HEK293T (cell line): Measurements from ENCODE around the gene TNS3.

Experiments used
- CTCF ChIA-PET: fragments of 350-600 bp; formaldehyde crosslinking; extraction: SDS; loops from one replicate; lab custom pipeline; 2021; ENCODE audit warnings: antibody characterized with exemption, inconsistent platforms; lab: Yijun Ruan, JAX
- POLR2A ChIA-PET: fragments of 350-600 bp; formaldehyde crosslinking; extraction: SDS; loops from one replicate; lab custom pipeline; 2020; ENCODE audit warnings: antibody characterized with exemption, inconsistent platforms; lab: Yijun Ruan, JAX
- DNase-seq: peaks from one replicate; pipeline ENCODE4 v3.0.0; 2012; ENCODE audit warnings: mixed read lengths; ENCODE audit errors: extremely low spot score
- ARNT ChIP-seq: fragments of 450-650 bp; IDR thresholded peaks from 2 replicates; pipeline ENCODE4 v1.6.1; 2017; ENCODE audit warnings: mild to moderate bottlenecking
- BHLHE40 ChIP-seq: fragments of 450-650 bp; IDR thresholded peaks from 2 replicates; pipeline ENCODE4 v1.6.1; 2016; ENCODE audit warnings: mild to moderate bottlenecking, moderate library complexity, borderline replicate concordance
- CTBP1 ChIP-seq: fragments of 450-650 bp; IDR thresholded peaks from 2 replicates; pipeline ENCODE4 v1.6.1; 2016; ENCODE audit warnings: borderline replicate concordance
- ELF4 ChIP-seq: fragments of 450-650 bp; IDR thresholded peaks from 2 replicates; pipeline ENCODE4 v1.6.1; 2017; ENCODE audit warnings: antibody characterized with exemption
- FOXA1 ChIP-seq: fragments of 450-650 bp; IDR thresholded peaks from 2 replicates; pipeline ENCODE4 v1.6.1; 2016; ENCODE audit warnings: mild to moderate bottlenecking
- FOXK2 ChIP-seq: fragments of 450-650 bp; IDR thresholded peaks from 2 replicates; pipeline ENCODE4 v1.6.1; 2016; ENCODE audit warnings: mild to moderate bottlenecking
- FOXM1 ChIP-seq: fragments of 450-650 bp; IDR thresholded peaks from 2 replicates; pipeline ENCODE4 v1.6.1; 2017; ENCODE audit warnings: mild to moderate bottlenecking, borderline replicate concordance
- HDGF ChIP-seq: fragments of 450-650 bp; IDR thresholded peaks from 2 replicates; pipeline ENCODE4 v1.6.1; 2017; ENCODE audit warnings: antibody characterized with exemption, borderline replicate concordance
- L3MBTL2 ChIP-seq: fragments of 450-650 bp; conservative IDR thresholded peaks from 2 replicates; pipeline ENCODE4 v1.6.1; 2016; ENCODE audit warnings: mild to moderate bottlenecking
- LEF1 ChIP-seq: fragments of 450-650 bp; IDR thresholded peaks from 2 replicates; pipeline ENCODE4 v1.6.1; 2017; ENCODE audit warnings: mild to moderate bottlenecking, borderline replicate concordance
- NFRKB ChIP-seq: fragments of 450-650 bp; IDR thresholded peaks from 2 replicates; pipeline ENCODE4 v1.6.1; 2016; ENCODE audit warnings: mild to moderate bottlenecking, moderate library complexity
- PKNOX1 ChIP-seq: fragments of 450-650 bp; IDR thresholded peaks from 2 replicates; pipeline ENCODE4 v1.6.1; 2016
- SP1 ChIP-seq: fragments of 450-650 bp; IDR thresholded peaks from 2 replicates; pipeline ENCODE4 v1.6.1; 2017
- SUZ12 ChIP-seq: fragments of 450-650 bp; IDR thresholded peaks from 2 replicates; pipeline ENCODE4 v1.6.1; 2016; ENCODE audit warnings: mild to moderate bottlenecking
- TARDBP ChIP-seq: fragments of 450-650 bp; IDR thresholded peaks from 2 replicates; pipeline ENCODE4 v1.6.1; 2016
- ZNF384 ChIP-seq: fragments of 450-650 bp; IDR thresholded peaks from 2 replicates; pipeline ENCODE4 v1.6.1; 2016

Gene TNS3

GRCh38 chr7:47422611-47423010 is 159.3 kb downstream of the TNS3 start:
- CTCF ChIA-PET: no interaction called here
- POLR2A ChIA-PET: no interaction called here
- no peak for DNase-seq
- no peak for TF ChIP-seq L3MBTL2
- TF ChIP-seq ELF4: no peak
- TF ChIP-seq SUZ12: no peak
- no peak for TF ChIP-seq FOXM1
- no peak for TF ChIP-seq CTBP1
- TF ChIP-seq PKNOX1: no peak
- TF ChIP-seq FOXK2: no peak

GRCh38 chr7:47421456-47421855 is 160.5 kb downstream of the TNS3 start:
- ChIA-PET POLR2A (no interaction called here), CTCF (no interaction called here)
- no peak for DNase-seq
- TF ChIP-seq NFRKB: no peak
- TF ChIP-seq L3MBTL2: no peak
- TF ChIP-seq LEF1: no peak
- no peak for TF ChIP-seq CTBP1
- no peak for TF ChIP-seq FOXM1
- no peak for TF ChIP-seq ARNT
- TF ChIP-seq HDGF: no peak
- no peak for TF ChIP-seq FOXK2
- TF ChIP-seq BHLHE40: no peak
- no peak for TF ChIP-seq PKNOX1
- no peak for TF ChIP-seq TARDBP
- TF ChIP-seq ELF4: no peak
- TF ChIP-seq ZNF384: no peak

GRCh38 chr7:47420122-47420780 is 161.7 kb downstream of the TNS3 start:
- DNase-seq: no peak
- TF ChIP-seq FOXK2 (no peak), FOXM1 (no peak), FOXA1 (no peak), BHLHE40 (no peak), HDGF (no peak), ARNT (no peak), LEF1 (no peak), ZNF384 (no peak), SP1 (no peak), PKNOX1 (no peak), L3MBTL2 (no peak)
- ChIA-PET POLR2A (no interaction called here), CTCF (no interaction called here)

- no peak for DNase-seq
- ChIA-PET POLR2A (no interaction called here), CTCF (no interaction called here)
- TF ChIP-seq FOXA1 (no peak), BHLHE40 (no peak), LEF1 (no peak), HDGF (no peak), FOXM1 (no peak), TARDBP (no peak), PKNOX1 (no peak), SP1 (no peak), FOXK2 (no peak), ZNF384 (no peak), ELF4 (no peak), NFRKB (no peak), ARNT (no peak)
Observed at GRCh38 chr7:47419471-47419870, 162.4 kb downstream of the TNS3 start.

- ChIA-PET POLR2A (no interaction called here), CTCF (no interaction called here)
- DNase-seq: no peak
- no peak for TF ChIP-seq TARDBP
- no peak for TF ChIP-seq BHLHE40
- TF ChIP-seq PKNOX1: no peak
- TF ChIP-seq FOXA1: no peak
- no peak for TF ChIP-seq ARNT
- no peak for TF ChIP-seq SP1
- no peak for TF ChIP-seq NFRKB
- no peak for TF ChIP-seq ZNF384
- TF ChIP-seq HDGF: no peak
- TF ChIP-seq L3MBTL2: no peak
- TF ChIP-seq CTBP1: no peak
- no peak for TF ChIP-seq LEF1
Observed at GRCh38 chr7:47418601-47419309, 163.2 kb downstream of the TNS3 start.
